ENCODE data around the gene DKK2.

DNA sequence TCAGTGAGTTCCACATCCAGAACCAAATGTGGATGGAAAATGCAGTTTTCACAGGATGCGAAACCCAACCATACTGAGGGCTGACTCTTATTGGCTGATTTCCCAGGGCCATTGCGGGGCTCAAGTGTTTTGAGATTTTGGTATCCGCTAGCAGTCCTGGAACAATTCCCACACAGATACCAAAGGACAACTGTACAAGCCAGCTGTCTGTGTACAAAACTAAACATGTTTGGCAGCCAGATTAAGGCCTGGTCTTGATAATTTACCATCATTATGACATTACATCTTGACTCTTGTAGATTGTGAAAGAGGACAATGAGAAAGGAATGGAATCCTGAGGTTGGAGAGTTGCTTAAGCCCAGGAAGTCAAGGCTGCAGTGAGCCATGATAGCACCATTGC, 121.9 kb downstream of the DKK2 start:
- TF ChIP-seq, protein P1, sequence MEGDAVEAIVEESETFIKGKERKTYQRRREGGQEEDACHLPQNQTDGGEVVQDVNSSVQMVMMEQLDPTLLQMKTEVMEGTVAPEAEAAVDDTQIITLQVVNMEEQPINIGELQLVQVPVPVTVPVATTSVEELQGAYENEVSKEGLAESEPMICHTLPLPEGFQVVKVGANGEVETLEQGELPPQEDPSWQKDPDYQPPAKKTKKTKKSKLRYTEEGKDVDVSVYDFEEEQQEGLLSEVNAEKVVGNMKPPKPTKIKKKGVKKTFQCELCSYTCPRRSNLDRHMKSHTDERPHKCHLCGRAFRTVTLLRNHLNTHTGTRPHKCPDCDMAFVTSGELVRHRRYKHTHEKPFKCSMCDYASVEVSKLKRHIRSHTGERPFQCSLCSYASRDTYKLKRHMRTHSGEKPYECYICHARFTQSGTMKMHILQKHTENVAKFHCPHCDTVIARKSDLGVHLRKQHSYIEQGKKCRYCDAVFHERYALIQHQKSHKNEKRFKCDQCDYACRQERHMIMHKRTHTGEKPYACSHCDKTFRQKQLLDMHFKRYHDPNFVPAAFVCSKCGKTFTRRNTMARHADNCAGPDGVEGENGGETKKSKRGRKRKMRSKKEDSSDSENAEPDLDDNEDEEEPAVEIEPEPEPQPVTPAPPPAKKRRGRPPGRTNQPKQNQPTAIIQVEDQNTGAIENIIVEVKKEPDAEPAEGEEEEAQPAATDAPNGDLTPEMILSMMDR (conservative IDR thresholded peaks at IDR 0.05) = no peak
- TF ChIP-seq ZFX (IDR thresholded peaks at IDR 0.05) = no peak
